HG03280 (cell line): ENCODE results near the gene RAB40B.

ENCODE experiments used
- ATAC-seq: cut with Tn5 transposase; IDR thresholded peaks from one replicate; pipeline ENCODE4 v1.9.1; 2021; ENCODE audit warnings: mild to moderate bottlenecking, moderate library complexity; ENCODE audit not compliant: unreplicated experiment

Gene RAB40B

GRCh38 chr17:82653651-82654528 lies 44.6 kb downstream of the RAB40B start:
- ATAC-seq = no peak

GRCh38 chr17:82650723-82651122 lies 47.8 kb downstream of the RAB40B start:
- ATAC-seq = no peak

DNA sequence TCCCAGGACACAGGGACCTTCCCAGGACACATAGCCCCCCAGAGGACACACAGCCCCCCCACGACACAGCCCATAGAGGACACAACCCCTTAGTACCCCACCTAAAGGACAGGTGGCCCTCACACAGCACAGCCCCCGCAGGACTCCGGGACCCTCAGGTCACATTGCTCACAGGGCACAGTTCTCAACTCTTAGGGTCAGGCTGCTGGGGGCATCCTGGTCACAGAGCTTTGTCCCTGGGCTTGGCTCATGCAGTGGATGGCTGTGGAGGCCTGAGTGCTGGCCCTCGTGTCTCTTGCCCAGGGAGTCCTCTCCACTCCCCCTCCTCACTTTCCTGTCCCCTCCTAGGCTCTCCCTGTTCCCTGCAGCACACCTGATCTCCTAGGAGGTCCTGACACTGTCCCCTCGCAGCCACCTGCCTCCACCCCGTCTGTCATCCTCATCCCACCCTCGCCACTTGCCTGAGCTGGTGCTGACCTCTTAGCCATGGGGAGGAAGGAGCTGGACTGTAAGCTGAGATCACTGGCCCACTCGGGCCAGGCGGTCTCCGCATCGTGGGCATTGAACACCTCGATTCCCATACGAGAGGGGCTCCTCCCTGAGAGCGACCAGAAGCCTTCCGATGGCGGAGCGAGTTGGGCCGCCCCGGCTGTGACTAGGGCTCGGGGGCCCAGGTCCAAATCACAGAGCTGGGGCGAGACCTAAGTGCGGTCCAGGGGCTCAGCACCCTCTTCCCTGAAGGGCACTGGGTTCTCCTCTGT lies 48.8 kb downstream of the RAB40B start:
- no peak for ATAC-seq

- ATAC-seq = no peak
These were observed 49.7 kb downstream of the RAB40B start for GRCh38 chr17:82648742-82649331.

DNA sequence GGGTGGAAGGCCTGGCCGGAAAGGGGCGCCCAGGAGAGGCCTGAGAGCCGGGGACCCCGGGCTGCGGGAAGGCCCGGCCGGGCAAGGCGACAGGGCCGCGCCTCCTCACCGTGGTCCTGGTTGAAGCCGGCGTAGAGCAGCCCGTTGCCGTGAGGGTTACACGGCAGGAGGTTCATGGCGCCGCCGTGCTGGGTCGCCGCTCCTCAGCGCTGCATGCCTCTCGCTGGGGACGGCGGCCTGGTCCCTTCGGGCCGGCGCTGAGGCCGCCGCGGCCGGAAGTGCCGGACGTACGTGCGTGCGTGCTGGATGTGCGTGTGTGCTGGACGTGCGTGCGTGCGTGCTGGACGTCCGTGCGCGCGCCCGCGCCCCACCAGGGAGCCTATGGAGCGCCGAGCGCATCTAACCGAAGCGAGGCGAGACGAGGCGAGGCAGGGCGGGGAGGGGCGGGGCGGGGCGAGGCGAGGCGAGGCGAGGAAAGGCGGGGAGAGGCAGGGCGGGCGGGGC lies 50.3 kb downstream of the RAB40B start, which contains the start of gene WDR45B:
Gene WDR45B, minus strand, starts transcription at position 280 of the 504 bp plus-strand sequence. Its CDS starts 104 bp downstream, at position 176.
- peak; percentile 81 for ATAC-seq

GRCh38 chr17:82647593-82648164 lies 50.8 kb downstream of the RAB40B start:
- peak; percentile 21 for ATAC-seq

GRCh38 chr17:82645516-82645915 lies 53.0 kb downstream of the RAB40B start:
- ATAC-seq = no peak

- no peak for ATAC-seq
These were observed 54.4 kb downstream of the RAB40B start for GRCh38 chr17:82644148-82644547.

- ATAC-seq = no peak
These were observed 56.5 kb downstream of the RAB40B start for GRCh38 chr17:82642022-82642421.

DNA sequence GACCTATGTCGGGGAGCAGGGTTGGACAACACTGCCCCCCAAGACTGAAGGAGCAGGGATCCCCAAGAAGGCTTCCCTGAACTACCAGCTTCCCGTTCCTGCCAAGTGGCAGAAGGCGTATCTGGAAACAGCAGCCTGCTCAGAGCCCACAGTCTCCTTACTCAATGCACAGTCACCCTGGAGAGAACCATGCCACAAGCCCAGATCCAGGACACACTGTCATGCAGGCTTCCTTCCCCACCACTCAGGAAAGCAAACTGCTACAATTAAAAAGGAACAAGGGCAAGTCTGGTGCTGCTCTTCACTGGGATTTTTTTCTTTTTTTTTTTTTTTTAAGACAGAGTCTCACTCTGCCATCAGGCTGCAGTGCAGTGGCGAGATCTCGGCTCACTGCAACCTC lies 58.5 kb downstream of the RAB40B start:
- no peak for ATAC-seq

GRCh38 chr17:82639628-82640027 lies 58.9 kb downstream of the RAB40B start:
- no peak for ATAC-seq

GRCh38 chr17:82638183-82638773 lies 60.2 kb downstream of the RAB40B start:
- no peak for ATAC-seq

DNA sequence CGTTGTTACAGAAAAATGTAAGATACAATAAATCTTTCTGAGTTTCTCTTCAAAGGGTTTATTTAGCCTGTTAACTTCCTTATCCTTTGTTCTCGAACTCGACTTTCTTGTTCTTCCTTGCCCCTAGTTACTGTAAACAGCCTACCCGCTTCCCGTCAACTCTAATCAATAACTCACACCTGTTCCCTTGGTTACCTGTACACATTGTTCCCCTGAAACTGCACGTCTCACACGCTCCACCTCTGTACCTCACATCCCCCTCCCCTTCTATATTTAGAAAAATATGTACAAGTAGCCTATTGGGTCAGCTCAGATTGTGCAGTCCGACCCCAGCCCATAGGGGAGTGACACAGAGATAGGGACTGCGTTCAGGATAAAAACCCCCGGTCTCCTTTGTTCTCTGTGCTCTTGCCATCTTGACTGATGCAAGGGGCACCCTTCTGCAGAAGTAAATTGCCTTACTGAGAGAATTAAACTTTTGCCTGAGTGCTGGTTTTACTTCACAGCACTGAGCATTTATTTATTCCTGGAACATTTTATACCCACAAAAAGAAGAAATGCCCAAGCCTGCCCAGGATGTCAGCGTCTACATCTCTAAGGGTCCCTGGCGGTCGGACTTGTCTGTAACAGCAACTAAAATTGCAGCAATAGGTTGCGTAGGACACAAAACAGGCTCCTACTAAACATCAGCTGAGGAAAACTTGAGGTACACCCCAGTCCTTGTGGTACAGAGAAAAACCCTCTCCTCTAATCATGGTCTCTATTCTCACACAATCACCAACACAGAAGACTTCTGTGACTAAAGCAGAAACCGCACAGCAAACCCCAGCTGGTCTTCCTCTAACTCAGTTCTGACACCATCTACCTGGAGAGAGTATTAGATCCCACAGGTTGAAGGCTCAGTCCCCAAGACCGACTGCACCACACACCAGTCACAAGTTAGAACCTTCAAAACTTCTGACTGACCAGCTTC lies 61.6 kb downstream of the RAB40B start:
- ATAC-seq = no peak

DNA sequence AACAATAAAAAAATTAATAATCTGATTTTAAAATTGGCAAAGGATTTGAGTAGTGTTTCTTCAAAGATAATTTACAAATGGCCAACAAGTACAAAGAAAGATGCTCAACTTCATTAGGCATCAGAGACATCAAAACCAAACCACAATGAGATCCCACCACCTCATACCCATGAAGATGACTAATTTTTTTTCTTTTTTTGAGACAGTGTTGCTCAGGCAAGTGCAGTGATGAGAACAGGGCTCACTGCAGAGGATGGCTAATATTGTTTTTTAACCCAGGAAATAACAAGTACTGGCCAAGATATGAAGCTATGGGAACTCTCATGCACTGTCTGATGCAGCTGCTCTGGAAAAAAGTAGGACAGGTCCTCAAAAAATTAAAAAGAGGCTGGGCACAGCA lies 65.2 kb downstream of the RAB40B start:
- ATAC-seq = no peak

GRCh38 chr17:82632451-82632850 lies 66.0 kb downstream of the RAB40B start:
- no peak for ATAC-seq

DNA sequence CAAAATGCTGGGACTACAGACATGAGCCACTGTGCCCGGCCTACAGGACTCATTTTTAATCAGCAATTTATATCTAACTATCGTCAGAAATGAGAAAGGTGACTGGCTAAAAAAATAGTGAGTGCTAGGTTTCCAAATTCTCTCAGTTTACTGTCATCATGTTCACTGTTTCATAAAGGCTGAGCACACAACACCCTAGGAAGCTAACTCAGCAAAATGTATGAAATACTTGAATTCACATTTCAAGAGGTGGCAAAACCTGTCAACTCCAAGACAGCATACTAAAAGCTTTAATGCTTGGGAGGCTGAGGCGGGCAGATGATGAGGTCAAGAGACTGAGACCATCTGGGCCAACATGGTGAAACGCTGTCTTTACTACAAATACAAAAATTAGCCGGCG lies 67.0 kb downstream of the RAB40B start:
- ATAC-seq = no peak

DNA sequence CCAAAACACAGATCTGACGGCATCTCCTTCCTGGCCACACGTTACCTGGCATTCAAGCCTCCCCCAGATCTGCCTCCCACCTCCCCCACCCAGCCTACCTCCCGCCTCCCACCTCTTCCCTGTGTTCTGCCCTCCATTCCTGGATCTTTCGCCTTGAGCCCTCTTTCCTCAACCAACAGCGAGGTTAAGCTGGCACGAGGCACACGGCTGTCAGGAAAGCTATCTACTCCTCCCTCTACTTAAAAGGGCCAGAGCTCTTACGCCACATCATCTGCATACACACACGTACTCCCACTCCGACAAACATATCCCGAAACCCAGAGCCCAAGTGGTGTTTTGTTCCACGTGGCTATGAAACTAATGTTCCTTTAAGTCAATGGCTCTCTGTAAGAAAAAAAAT lies 68.3 kb downstream of the RAB40B start:
- no peak for ATAC-seq

GRCh38 chr17:82629748-82630147 lies 68.8 kb downstream of the RAB40B start:
- ATAC-seq = no peak

DNA sequence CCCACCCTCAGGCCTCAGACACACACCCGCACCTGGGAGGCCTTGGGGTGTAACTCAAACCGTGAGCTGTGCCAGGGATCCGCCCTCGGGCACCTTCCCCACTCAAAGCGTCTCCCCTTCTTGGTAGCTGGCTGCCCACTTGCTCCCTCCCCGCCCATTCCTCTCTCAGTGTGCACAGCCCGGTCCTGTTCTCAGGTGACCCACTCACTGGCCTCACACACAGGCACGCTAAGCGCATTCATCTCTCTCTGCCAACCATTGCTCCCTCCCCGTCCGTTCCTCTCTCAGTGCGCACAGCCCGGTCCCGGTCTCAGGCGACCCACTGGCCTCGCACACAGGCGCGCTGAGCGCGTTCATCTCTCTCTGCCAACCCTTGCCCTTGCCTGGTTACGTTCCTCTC lies 71.1 kb downstream of the RAB40B start:
- no peak for ATAC-seq
